HepG2 (cell line): ENCODE results near the gene DNAJB8. TPM values are rescaled to one million over a fixed set of nuclear protein-coding genes. Genes with fewer than 3 reads are reported as not detected.

Source experiments
- ATAC-seq: fragments of 200-7000 bp; cut with Tn5 transposase; 3 replicates; pipeline ENCODE4 v1.9.1; 2020; ENCODE audit warnings: mild to moderate bottlenecking, moderate library complexity
- BruUV-seq: library from RNA; stranded (reverse); fragments of 400-500 nt; replicated peaks from 2 replicates; lab custom pipeline; 2021; lab: Mats Ljungman, UMichigan
- CTCF ChIA-PET: fragments of 300-600 bp; formaldehyde crosslinking; extraction: SDS; loops from one replicate; lab custom pipeline; 2021; ENCODE audit warnings: low total read pairs, inconsistent platforms, low intra/inter-chr PET ratio; lab: Yijun Ruan, JAX
- POLR2A ChIA-PET: fragments of 350-600 bp; sonication (Branson Sonifier 250); formaldehyde crosslinking; loops from one replicate; lab custom pipeline; 2020; ENCODE audit warnings: antibody characterized with exemption, inconsistent platforms; lab: Yijun Ruan, JAX
- DNase-seq: peaks from one replicate; pipeline ENCODE4 v3.0.0-alpha.2; 2015; ENCODE audit warnings: low spot score
- FAIRE-seq: peaks from 3 replicates; lab custom pipeline; 2011; peaks lifted over from hg19 to GRCh38; lab: Jason Lieb, UNC
- H2AFZ ChIP-seq: one replicate; pipeline ENCODE4 v1.6.1; 2011; ENCODE audit warnings: low read length, inconsistent platforms
- H3K27ac ChIP-seq: fragments of 300-600 bp; 3 replicates; pipeline ENCODE4 v1.8.0; 2011; ENCODE audit warnings: mixed run types, mild to moderate bottlenecking, mixed read lengths, low read length, inconsistent platforms; ENCODE audit not compliant: insufficient read depth; ENCODE audit errors: extremely low read length
- H3K27me3 ChIP-seq, 2 experiments: fragments of 200-600 bp in 1 of 2; 2 replicates in 1 of 2; 3 replicates in 1 of 2; pipeline versions ENCODE4 v1.6.0 to v1.8.0; 2011; ENCODE audit warnings: low read length in 2 of 2, mild to moderate bottlenecking in 2 of 2, moderate library complexity in 2 of 2, inconsistent platforms in 1 of 2; ENCODE audit not compliant: insufficient read depth in 2 of 2, control insufficient read depth in 1 of 2
- H3K36me3 ChIP-seq, 2 experiments: fragments of 200-600 bp in 1 of 2; replicated peaks in 1 of 2; 2 replicates in 1 of 2; 3 replicates in 1 of 2; pipeline versions ENCODE4 v1.5.1 to v1.8.0; 2011; ENCODE audit warnings: low read length in 2 of 2, inconsistent platforms in 1 of 2; ENCODE audit not compliant: insufficient read depth in 2 of 2, control insufficient read depth in 1 of 2
- H3K4me1 ChIP-seq: 2 replicates; pipeline ENCODE4 v1.5.1; 2012; ENCODE audit warnings: low read length, inconsistent platforms; ENCODE audit not compliant: insufficient read depth
- H3K4me2 ChIP-seq: 2 replicates; pipeline ENCODE4 v1.6.0; 2011; ENCODE audit warnings: low read depth, low read length, inconsistent platforms
- H3K4me3 ChIP-seq, 3 experiments: fragments of 200-600 bp in 1 of 3; sonication (generic), shearing (Covaris generic) in 1 of 3; replicated peaks in 1 of 3; 2 replicates each; pipeline ENCODE4 v1.5.1; 2011 to 2016; ENCODE audit warnings: low read length in 3 of 3, inconsistent platforms in 2 of 3, low read depth in 2 of 3, mild to moderate bottlenecking in 2 of 3, control low read depth in 1 of 3, mixed read lengths in 1 of 3; ENCODE audit not compliant: insufficient read depth in 1 of 3
- H3K79me2 ChIP-seq: one replicate; pipeline ENCODE4 v1.6.1; 2011; ENCODE audit warnings: low read length, inconsistent platforms; ENCODE audit not compliant: insufficient read depth
- H3K9ac ChIP-seq: 2 replicates; pipeline ENCODE4 v1.6.0; 2011; ENCODE audit warnings: mild to moderate bottlenecking, low read depth, low read length, inconsistent platforms; ENCODE audit not compliant: insufficient read depth
- H3K9me3 ChIP-seq: 2 replicates; pipeline ENCODE4 v1.5.1; 2012; ENCODE audit warnings: mild to moderate bottlenecking, low read length
- H4K20me1 ChIP-seq: 2 replicates; pipeline ENCODE4 v1.6.0; 2011; ENCODE audit warnings: inconsistent platforms, mild to moderate bottlenecking, low read length, moderate library complexity; ENCODE audit not compliant: insufficient read depth
- ATF7-NPFF ChIP-seq: sonication (generic); formaldehyde crosslinking; IDR thresholded peaks from 2 replicates; pipeline ENCODE4 v1.8.1; 2023; ENCODE audit warnings: mild to moderate bottlenecking, low read depth, missing genetic modification reagents, moderate library complexity
- EEA1 ChIP-seq: sonication (generic); formaldehyde crosslinking; IDR thresholded peaks from 2 replicates; pipeline ENCODE4 v1.5.1; 2020; ENCODE audit warnings: mild to moderate bottlenecking, missing genetic modification reagents, borderline replicate concordance
- ELF1 ChIP-seq: sonication (generic); formaldehyde crosslinking; IDR thresholded peaks from 2 replicates; pipeline ENCODE4 v1.4.0; 2020; ENCODE audit warnings: missing genetic modification reagents
- GFI1 ChIP-seq: sonication (generic); formaldehyde crosslinking; IDR thresholded peaks from 2 replicates; pipeline ENCODE4 v1.5.0; 2020; ENCODE audit warnings: missing genetic modification reagents, mild to moderate bottlenecking, borderline replicate concordance
- IRF2 ChIP-seq: IDR thresholded peaks from 2 replicates; pipeline ENCODE4 v1.6.1; 2018; ENCODE audit warnings: missing genetic modification reagents, missing compliant biosample characterization
- KDM2A ChIP-seq: sonication (generic); formaldehyde crosslinking; IDR thresholded peaks from 2 replicates; pipeline ENCODE4 v1.4.0; 2020; ENCODE audit warnings: low read depth, missing genetic modification reagents, borderline replicate concordance
- SOX13 ChIP-seq, 3 experiments: fragments of 450-650 bp in 1 of 3; sonication (generic) in 1 of 3; formaldehyde crosslinking in 1 of 3; IDR thresholded peaks in 2 of 3; conservative IDR thresholded peaks in 1 of 3; 2 replicates each; pipeline versions ENCODE4 v1.5.0 to v1.6.1; 2016 to 2020; ENCODE audit warnings: antibody characterized with exemption in 1 of 3, mild to moderate bottlenecking in 1 of 3, missing compliant biosample characterization in 1 of 3, missing genetic modification reagents in 1 of 3, moderate library complexity in 1 of 3
- SOX5 ChIP-seq: IDR thresholded peaks from 2 replicates; pipeline ENCODE4 v1.6.1; 2016; ENCODE audit warnings: borderline replicate concordance
- ZBTB7A ChIP-seq: sonication (generic); formaldehyde crosslinking; IDR thresholded peaks from 2 replicates; pipeline ENCODE4 v1.8.0; 2022; ENCODE audit warnings: mild to moderate bottlenecking, missing genetic modification reagents
- ZSCAN20 ChIP-seq: sonication (generic); formaldehyde crosslinking; IDR thresholded peaks from 2 replicates; pipeline ENCODE4 v1.4.0; 2020; ENCODE audit warnings: missing genetic modification reagents, mild to moderate bottlenecking, borderline replicate concordance
- WGBS: methylation state at CpG from one replicate; pipeline ENCODE4 v1.1.6; 2017; ENCODE audit warnings: low lambda C conversion rate; 5-methylcytosine and 5-hydroxymethylcytosine counted together
- in situ Hi-C: cut with HindIII; loops from 2 replicates; pipeline ENCODE4 v1.10.0; 2017; ENCODE audit warnings: low pct_unique_long_range_greater_than_20kb; ENCODE audit not compliant: extremely low pct_ligation_motif_present
- intact Hi-C: fragments of 100-400 bp; cut with micrococcal nuclease; formaldehyde crosslinking; loops from one replicate; pipeline ENCODE4 v1.10.0; 2022; ENCODE audit not compliant: unreplicated experiment
- polyA plus RNA-seq, 8 experiments: library from polyadenylated mRNA; depleted of rRNA in 3 of 8; stranded (reverse) in 7 of 8; unstranded in 1 of 8; fragments of >200 nt; fragmentation: Illumina TruSeq in 4 of 8; extraction: Trizol in 4 of 8; gene quantifications; 2 replicates each; pipeline versions ENCODE4 v1.2.1 to v1.2.3, GENCODE V29; 2011 to 2016; ENCODE audit warnings: low read depth in 4 of 8, missing spikeins in 1 of 8, mixed read lengths in 1 of 8; ENCODE audit not compliant: insufficient read depth in 1 of 8
- total RNA-seq, 5 experiments: library from RNA; depleted of rRNA; stranded (reverse); fragments of >200 nt; fragmentation: Illumina TruSeq; extraction: Trizol; gene quantifications; 2 replicates each; pipeline ENCODE4 v1.2.3, GENCODE V29; 2016; ENCODE audit warnings: low read depth in 1 of 5
- TF ChIP-seq, protein P1 (sequence below): sonication (generic); formaldehyde crosslinking; IDR thresholded peaks from 2 replicates; pipeline ENCODE4 v1.8.1; 2023; ENCODE audit warnings: mild to moderate bottlenecking, inconsistent platforms, moderate library complexity, missing genetic modification reagents, borderline replicate concordance
- TF ChIP-seq, protein P2 (sequence below): sonication (generic); formaldehyde crosslinking; IDR thresholded peaks from 2 replicates; pipeline ENCODE4 v1.8.0; 2022; ENCODE audit warnings: mild to moderate bottlenecking, missing genetic modification reagents, moderate library complexity
- TF ChIP-seq, protein P3 (sequence below): sonication (generic); formaldehyde crosslinking; IDR thresholded peaks from 2 replicates; pipeline ENCODE4 v1.4.0; 2020; ENCODE audit warnings: missing genetic modification reagents
- TF ChIP-seq, protein P4 (sequence below): IDR thresholded peaks from 2 replicates; pipeline ENCODE4 v1.6.1; 2012; ENCODE audit warnings: inconsistent platforms

Gene DNAJB8
- total and polyA plus RNA-seq, 2 of the 13 experiments (the other 11 are each of a cell fraction or from before 2014, with no cell fraction given): not detected

DNA sequence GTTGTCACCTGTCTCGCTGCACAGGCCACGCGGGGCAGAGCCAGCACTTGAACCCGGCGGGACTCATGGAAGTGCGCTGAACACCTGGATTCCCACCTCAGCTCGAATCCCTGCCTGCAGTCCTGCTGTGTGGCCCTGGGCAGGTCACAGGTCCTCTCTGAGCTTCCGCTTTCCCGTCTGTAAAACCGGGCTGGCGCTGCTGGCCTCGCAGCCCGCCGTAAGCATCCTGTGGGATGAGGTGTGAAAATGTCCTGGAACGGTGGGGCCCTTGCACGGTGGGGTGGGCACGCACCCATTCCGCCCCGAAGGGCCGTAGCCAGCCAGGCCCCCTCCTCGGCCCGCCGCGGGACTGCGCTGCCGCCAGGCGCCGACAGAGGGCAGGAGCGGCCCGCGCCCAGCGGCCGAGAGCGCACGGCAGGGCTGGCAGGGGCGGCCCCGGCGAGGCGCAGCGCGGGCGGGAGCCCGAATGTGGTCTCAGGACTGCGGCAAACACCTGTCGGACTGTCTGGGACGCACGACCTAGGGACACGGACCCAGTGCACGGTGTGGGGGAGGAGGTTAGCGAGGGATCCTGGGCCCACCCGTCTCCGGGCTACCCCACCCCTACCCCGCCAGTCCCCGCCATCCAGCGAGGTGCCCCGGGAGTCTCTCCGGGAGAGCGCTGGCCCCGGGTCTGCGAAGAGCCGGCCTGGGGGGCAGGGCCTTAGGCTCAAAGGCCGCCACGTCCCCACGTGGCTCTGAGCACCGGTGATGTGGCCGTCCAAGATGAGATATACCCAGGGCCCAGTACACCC lies 40.4 kb downstream of the DNAJB8 start:
- CTCF ChIA-PET: interaction anchor here (0.7 to 1.4 kb wide), 4 partner anchors 66 to 182 kb away, joined by 3 to 8 read pairs (median 3); partner anchors contain the start of gene GATA2
- Histone ChIP-seq H3K4me1 (peaks cover 21% of the 10 kb centered on the region), H4K20me1 (no peaks in the 10 kb centered on the region), H3K9ac (peak overlapping the region; percentile 30), H3K4me3 (peak overlapping the region in 2 of 3 experiments; percentile 40 to 65; a peak in 3 of 6 replicates), H3K79me2 (no peaks in the 10 kb centered on the region), H3K27ac (no peak overlapping the region), H3K9me3 (no peaks in the 10 kb centered on the region), H3K36me3 (no peaks in the 10 kb centered on the region), H2AFZ (no peak overlapping the region), H3K4me2 (peak overlapping the region; percentile 75), H3K27me3 (peaks cover 9 to 35% of the 10 kb centered on the region in 2 experiments)
- no peak for FAIRE-seq
- intact Hi-C loops (loop anchor here (2.0 to 10.0 kb wide), 4 partner anchors 62 to 254 kb away; no protein-coding TSS in a partner anchor), in situ Hi-C loops (loop anchor here (5.0 kb wide), 1 partner anchor 61 kb away; no protein-coding TSS in a partner anchor)
- POLR2A ChIA-PET: interaction anchor here (0.8 kb wide), 1 partner anchor 62 kb away, joined by 3 read pairs; no protein-coding TSS in a partner anchor
- BruUV-seq: no TSS peak
- WGBS: 9% methylated on average over 14 of the region's 66 CpGs
- peak; percentile 35 for DNase-seq
- ATAC-seq: peak; percentile 84
- TF ChIP-seq KDM2A (CRISPR knock-in tag) (peak; percentile 53; the same call in 1 of the 2 replicates), ZBTB7A (CRISPR knock-in tag) (peak; percentile 11; the same call in 1 of the 2 replicates), SOX5 (CRISPR knock-in tag) (no peak), GFI1 (CRISPR knock-in tag) (no peak), ZSCAN20 (CRISPR knock-in tag) (0 out of 2 replicates have a peak, but pooled peaks have one; percentile 45), SOX13 (IDR thresholded peaks at IDR 0.05) (no peak), SOX13 (CRISPR knock-in tag; conservative IDR thresholded peaks at IDR 0.05 in 1 of 2, IDR thresholded peaks at IDR 0.05 in 1 of 2) (no peak), IRF2 (no peak), ELF1 (CRISPR knock-in tag) (no peak), EEA1 (no peak), ATF7-NPFF (CRISPR knock-in tag) (peak; percentile 59; the same call in 1 of the 2 replicates)
- TF ChIP-seq, protein P1, sequence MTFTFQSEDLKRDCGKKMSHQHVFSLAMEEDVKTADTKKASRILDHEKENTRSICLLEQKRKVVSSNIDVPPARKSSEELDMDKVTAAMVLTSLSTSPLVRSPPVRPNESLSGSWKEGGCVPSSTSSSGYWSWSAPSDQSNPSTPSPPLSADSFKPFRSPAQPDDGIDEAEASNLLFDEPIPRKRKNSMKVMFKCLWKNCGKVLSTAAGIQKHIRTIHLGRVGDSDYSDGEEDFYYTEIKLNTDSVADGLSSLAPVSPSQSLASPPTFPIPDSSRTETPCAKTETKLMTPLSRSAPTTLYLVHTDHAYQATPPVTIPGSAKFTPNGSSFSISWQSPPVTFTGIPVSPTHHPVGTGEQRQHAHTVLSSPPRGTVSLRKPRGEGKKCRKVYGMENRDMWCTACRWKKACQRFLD (CRISPR knock-in tag): 0 out of 2 replicates have a peak, but pooled peaks have one; percentile 23
- TF ChIP-seq, protein P2, sequence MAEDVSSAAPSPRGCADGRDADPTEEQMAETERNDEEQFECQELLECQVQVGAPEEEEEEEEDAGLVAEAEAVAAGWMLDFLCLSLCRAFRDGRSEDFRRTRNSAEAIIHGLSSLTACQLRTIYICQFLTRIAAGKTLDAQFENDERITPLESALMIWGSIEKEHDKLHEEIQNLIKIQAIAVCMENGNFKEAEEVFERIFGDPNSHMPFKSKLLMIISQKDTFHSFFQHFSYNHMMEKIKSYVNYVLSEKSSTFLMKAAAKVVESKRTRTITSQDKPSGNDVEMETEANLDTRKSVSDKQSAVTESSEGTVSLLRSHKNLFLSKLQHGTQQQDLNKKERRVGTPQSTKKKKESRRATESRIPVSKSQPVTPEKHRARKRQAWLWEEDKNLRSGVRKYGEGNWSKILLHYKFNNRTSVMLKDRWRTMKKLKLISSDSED (CRISPR knock-in tag): no peak
- TF ChIP-seq, protein P3, sequence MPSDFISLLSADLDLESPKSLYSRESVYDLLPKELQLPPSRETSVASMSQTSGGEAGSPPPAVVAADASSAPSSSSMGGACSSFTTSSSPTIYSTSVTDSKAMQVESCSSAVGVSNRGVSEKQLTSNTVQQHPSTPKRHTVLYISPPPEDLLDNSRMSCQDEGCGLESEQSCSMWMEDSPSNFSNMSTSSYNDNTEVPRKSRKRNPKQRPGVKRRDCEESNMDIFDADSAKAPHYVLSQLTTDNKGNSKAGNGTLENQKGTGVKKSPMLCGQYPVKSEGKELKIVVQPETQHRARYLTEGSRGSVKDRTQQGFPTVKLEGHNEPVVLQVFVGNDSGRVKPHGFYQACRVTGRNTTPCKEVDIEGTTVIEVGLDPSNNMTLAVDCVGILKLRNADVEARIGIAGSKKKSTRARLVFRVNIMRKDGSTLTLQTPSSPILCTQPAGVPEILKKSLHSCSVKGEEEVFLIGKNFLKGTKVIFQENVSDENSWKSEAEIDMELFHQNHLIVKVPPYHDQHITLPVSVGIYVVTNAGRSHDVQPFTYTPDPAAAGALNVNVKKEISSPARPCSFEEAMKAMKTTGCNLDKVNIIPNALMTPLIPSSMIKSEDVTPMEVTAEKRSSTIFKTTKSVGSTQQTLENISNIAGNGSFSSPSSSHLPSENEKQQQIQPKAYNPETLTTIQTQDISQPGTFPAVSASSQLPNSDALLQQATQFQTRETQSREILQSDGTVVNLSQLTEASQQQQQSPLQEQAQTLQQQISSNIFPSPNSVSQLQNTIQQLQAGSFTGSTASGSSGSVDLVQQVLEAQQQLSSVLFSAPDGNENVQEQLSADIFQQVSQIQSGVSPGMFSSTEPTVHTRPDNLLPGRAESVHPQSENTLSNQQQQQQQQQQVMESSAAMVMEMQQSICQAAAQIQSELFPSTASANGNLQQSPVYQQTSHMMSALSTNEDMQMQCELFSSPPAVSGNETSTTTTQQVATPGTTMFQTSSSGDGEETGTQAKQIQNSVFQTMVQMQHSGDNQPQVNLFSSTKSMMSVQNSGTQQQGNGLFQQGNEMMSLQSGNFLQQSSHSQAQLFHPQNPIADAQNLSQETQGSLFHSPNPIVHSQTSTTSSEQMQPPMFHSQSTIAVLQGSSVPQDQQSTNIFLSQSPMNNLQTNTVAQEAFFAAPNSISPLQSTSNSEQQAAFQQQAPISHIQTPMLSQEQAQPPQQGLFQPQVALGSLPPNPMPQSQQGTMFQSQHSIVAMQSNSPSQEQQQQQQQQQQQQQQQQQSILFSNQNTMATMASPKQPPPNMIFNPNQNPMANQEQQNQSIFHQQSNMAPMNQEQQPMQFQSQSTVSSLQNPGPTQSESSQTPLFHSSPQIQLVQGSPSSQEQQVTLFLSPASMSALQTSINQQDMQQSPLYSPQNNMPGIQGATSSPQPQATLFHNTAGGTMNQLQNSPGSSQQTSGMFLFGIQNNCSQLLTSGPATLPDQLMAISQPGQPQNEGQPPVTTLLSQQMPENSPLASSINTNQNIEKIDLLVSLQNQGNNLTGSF (CRISPR knock-in tag): no peak
- TF ChIP-seq, protein P4, sequence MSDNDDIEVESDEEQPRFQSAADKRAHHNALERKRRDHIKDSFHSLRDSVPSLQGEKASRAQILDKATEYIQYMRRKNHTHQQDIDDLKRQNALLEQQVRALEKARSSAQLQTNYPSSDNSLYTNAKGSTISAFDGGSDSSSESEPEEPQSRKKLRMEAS: peak; percentile 93
